ENCODE measurements around the gene CBX2.
A peak's percentile ranks its signal among the peaks of the same experiment; 100 is the strongest.

- TF ChIP-seq CTCF (IDR thresholded peaks at IDR 0.05) (no peak), NR3C1 (IDR thresholded peaks at IDR 0.05) (no peak), POLR2A (IDR thresholded peaks at IDR 0.05; ENCODE audit: low read length) (peak; percentile 33; the same call in 1 of the 2 replicates), REST (IDR thresholded peaks at IDR 0.05) (no peak), BHLHE40 (IDR thresholded peaks at IDR 0.05; ENCODE audit: low read depth, low read length) (no peak), PBX3 (IDR thresholded peaks at IDR 0.05) (no peak), CHD2 (IDR thresholded peaks at IDR 0.05; ENCODE audit: low read length, partially characterized antibody) (no peak), ZNF302 (CRISPR knock-in tag; IDR thresholded peaks at IDR 0.05) (no peak), USF2 (IDR thresholded peaks at IDR 0.05) (no peak)
Measured at GRCh38 chr17:79810130-79811010, 32.4 kb downstream of the CBX2 start.
